ENCODE measurements around the gene ABCB11.
"Not testable (repeated sequence)": the region's sequence is repeated elsewhere in the genome, so short reads cannot be mapped to it uniquely, and the experiment has no call there.

Gene ABCB11

GRCh38 chr2:169031202-169031601, at the start of gene ABCB11:
Gene ABCB11 (minus strand): TSS chr2:169031324. CDS start chr2:169018125, 13,199 bp downstream.
- H3K27ac ChIP-seq, result no peak within 1 kb of the TSS
- DNase-seq (ENCODE audit: low read depth, low spot score), result no peak

DNA sequence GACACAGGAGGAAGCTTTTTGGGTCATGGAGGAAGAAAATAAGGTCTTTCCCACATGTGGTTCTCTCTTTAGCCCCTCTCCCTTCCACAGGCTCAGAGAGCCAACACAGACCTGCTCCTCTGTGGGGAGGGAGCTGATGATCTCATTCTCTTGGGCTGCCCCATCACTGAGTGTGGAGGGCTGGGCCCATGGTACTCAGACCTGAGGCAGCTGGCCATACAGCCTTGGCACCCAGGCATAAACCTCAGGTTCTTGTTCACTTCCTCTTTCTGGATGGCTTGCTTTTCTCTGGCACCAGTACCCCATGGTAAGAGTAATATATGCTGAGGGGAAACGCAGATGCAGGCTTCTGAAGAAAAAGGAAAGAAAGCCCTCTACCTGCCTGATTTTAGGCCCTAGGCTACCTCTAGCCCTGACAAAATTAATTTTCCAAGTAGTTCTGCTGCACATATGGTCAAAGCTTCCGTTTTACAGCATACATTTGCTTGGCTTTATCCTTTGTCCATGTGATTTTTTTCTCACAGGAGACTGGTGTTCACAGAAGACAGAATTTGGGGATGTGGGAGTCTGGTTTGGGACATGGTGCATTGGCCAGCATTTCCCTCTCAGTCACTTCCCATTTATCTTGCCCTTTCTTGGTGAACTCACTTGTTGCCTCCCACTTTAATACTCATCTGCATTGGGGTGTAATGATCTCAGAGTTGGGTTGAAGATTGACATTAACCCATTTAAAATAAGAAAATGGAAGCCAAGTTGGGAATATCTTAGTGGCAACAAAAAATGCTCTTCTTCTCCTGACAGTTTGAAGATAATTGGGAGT, 49.3 kb upstream of the ABCB11 start:
- H3K27ac ChIP-seq, result no peak overlapping the region
- DNase-seq (ENCODE audit: low read depth, low spot score), result no peak

GRCh38 chr2:169077674-169078240, 46.6 kb upstream of the ABCB11 start:
- H3K27ac ChIP-seq, result no peak overlapping the region
- DNase-seq (ENCODE audit: low read depth, low spot score), result no peak

DNA sequence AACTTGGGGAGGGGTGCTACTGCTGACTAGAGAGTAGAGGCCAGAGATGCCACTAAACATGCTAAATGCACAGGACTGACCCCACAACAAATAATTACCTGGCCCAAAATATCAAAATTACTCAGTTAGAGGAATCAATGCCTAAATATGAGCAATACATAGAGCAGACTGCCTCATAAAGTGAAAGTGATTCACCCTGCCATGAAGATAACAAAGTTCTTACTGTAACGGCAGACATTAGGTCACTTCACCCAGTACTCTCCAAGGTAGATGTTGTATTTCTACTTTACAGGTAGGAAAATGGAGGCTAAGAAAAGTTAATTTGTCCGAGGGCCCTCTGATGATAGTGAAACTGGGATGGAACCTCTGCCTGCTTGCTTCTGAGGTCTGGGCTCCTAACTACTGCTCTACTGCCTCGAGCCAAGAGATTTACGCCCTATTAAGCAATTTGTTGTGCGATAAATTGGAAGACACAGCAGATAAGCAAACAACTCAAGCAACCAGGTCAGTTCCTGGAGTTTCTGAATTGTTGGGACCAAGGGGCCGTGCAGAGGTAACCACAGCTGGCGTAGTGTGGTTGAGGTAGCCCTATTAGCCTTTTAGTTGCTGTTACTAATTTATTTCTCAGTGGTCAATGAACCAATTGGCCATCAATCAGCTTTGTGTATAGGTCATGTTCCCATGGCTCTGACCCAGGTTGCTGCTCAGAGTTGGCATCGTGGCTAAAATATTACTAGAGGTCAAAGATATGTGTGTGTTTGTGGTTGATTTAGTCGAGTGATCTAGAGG, 43.0 kb upstream of the ABCB11 start:
- peak; percentile 18 for DNase-seq (ENCODE audit: low read depth, low spot score)
- no peak overlapping the region for H3K27ac ChIP-seq

DNA sequence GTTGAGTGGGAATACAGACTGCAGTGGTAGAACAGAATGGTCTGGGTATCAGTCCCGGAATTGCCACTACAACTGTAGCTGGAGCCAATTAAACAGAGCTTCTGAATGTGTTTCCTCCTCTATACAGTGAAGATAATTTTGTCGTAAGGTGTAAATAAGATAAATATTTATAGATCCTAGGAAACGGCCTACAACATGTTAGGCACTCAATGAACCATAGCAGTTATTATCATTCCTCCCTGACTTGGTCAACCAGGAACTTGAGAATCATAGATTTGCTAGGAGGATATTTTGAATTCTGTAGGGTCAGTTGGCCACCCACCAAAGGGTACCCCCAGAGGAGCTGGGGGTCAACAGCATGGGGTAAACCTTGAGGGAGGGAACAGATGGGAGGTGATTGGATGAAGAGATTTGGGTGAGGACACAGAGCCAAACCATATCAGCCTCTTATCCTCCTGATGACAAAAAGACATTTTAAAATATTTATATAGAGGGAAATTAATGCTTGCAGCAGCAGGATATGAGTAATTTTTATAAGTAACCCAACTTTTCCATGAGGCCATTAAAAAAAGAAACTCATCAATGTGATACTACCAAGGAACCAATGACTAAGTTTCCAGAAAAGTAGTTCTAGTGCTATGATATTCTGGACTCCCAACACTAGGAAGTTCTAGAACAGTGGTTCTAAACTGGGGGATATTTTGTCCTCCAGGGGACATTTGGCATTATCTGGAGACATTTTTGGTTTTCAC, 42.3 kb upstream of the ABCB11 start:
- DNase-seq (ENCODE audit: low read depth, low spot score), result no peak

GRCh38 chr2:169072163-169072925, 41.2 kb upstream of the ABCB11 start:
- no peak overlapping the region for H3K27ac ChIP-seq
- no peak for DNase-seq (ENCODE audit: low read depth, low spot score)

More for the DNA sequence above, 42.3 kb upstream of the ABCB11 start:
- H3K27ac ChIP-seq, result no peak overlapping the region

DNA sequence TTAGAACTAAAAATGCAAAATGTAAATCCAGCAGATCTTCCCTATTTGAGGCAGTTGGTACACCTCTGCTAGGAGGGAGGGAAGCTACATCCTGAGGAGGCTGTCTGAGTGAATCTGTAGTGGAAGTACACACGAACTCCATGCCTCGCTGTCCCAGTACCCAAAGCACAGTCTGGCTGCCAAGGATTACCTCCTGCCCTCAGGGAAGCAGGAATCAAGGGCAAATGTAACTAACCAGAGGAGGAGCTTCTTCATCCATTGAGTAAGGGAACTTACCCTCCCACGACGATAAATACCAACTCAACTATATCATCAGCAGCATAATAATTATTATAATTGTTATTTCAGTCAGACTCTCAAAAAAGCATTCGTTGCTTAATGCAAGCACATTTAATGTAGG, 40.3 kb upstream of the ABCB11 start:
- no peak overlapping the region for H3K27ac ChIP-seq
- DNase-seq (ENCODE audit: low read depth, low spot score), result no peak

DNA sequence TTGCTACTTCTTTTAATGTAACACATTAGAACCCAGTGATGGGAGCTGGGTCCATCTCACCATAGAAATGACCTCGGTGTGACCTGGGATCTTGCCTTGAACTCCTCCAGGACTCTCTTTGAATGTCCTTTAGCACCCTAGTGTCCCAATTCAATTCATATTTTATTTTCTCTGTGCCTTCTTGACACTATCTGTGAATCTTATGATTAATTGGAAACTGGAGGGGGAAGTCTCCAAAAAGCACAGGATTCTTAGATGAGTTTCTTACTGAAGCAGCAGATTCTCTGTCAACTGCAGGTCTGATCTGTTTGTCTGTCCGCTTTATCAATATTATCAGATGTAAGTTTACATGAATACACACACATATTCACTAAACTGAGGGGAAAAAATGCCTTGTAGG, 38.7 kb upstream of the ABCB11 start:
- no peak for DNase-seq (ENCODE audit: low read depth, low spot score)
- H3K27ac ChIP-seq, result no peak overlapping the region

DNA sequence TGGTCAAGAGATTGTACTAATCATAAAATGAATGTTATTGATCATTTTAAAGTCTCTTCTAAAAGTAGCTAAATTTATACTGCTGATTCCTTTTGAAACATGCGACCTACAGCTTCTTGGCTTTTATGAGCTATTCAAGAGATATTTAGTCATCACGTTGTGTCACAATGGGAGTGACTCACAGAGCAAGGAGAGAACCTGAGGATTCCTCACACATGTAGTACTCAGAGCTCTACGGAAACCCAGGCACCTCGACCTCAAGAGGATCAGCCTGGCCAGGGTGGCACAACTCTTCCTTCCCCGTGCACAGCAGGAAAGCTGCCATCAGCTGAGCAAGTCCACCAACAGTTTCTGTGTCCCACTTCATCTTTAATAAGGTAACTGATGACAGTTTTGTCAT, 38.2 kb upstream of the ABCB11 start, which contains the start of gene DHRS9:
Gene DHRS9, plus strand, starts transcription at position 223 of the 400 bp plus-strand sequence. CDS start 12,019 bp downstream, outside the sequence.
- DNase-seq (ENCODE audit: low read depth, low spot score), result peak; percentile 86
- no peak within 1 kb of the TSS for H3K27ac ChIP-seq

GRCh38 chr2:169066897-169067296, 35.8 kb upstream of the ABCB11 start:
- H3K27ac ChIP-seq, result no peak overlapping the region
- DNase-seq (ENCODE audit: low read depth, low spot score), result no peak

- H3K27ac ChIP-seq, result no peak overlapping the region
Measured at GRCh38 chr2:169065864-169066517, 34.9 kb upstream of the ABCB11 start.

GRCh38 chr2:169065422-169065821, 34.3 kb upstream of the ABCB11 start:
- H3K27ac ChIP-seq, result no peak overlapping the region
- DNase-seq (ENCODE audit: low read depth, low spot score), result no peak

More at GRCh38 chr2:169065864-169066517, 34.9 kb upstream of the ABCB11 start:
- DNase-seq (ENCODE audit: low read depth, low spot score), result no peak

- not testable (repeated sequence) for H3K27ac ChIP-seq; DNase-seq (ENCODE audit: low read depth, low spot score)
Measured at GRCh38 chr2:169064199-169064598, 33.1 kb upstream of the ABCB11 start.

DNA sequence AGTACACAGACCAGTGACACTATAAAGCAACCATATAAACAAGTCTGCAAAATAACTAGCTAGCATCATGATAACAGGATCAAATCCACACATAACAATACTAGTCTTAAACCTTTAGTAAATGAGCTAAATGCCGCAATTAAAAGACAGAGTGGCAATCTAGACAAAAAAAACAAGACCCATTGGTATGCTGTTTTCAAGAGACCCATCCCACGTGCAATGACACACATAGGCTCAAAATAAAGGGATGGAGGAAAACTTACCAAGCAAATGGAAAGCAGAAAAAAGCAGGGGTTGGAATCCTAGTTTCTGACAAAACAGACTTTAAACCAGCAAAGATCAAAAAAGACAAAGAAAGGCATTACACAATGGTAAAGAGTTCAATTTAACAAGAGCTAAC, 23.5 kb upstream of the ABCB11 start:
- not testable (repeated sequence) for H3K27ac ChIP-seq; DNase-seq (ENCODE audit: low read depth, low spot score)

DNA sequence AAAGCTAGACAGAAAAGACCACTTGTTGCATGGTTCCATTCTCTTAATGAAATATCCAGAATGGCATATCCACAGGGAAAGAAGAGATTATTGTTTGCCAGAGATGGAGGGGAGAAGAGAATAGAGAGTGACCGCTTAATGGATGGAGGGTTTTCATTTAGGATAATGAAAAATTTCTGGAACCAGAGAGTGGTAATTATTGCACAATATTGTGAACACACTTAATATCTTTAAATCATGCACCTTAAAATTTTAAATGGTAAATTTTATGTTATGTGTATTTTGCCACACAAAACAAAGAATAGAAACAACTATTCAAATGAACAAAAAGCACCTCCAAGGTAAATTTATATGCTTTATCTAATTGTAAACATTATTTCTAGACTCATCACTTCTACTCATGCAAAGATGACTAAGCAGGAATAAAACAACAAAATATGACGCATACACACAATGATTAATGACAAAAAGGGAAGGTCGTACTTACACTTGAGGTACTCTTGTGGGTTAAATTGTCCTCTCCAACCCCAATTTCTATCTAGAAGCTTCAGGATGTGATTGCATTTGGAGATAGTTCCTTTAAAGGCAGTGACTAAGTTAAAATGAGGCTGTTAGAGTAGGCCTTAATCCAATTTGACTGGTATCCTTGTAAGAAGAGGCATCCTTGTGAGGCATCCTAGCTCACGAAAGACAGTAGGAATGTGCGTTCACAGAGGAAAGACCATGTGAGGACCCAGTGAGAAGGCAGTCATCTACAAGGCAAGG, 19.5 kb upstream of the ABCB11 start:
- DNase-seq (ENCODE audit: low read depth, low spot score), result peak; percentile 56
- H3K27ac ChIP-seq, result no peak overlapping the region

DNA sequence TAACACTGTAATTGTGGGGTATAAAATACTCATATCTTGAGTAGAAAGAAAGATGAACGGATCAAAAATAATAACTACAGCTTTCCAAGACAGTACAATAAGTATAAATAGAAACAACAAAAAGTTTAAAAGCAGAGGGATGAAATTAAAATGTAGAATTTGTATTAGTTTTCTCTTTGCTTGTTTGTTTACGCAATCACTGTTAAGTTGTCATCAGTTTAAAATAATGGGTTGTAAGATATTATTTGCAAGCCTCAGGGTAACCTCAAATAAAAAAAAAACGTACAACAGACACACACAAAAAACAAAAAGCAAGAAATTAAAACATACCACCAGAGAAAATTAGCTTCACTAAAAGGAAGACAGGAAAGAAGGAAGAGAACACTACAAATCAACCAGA, 18.0 kb upstream of the ABCB11 start:
- DNase-seq (ENCODE audit: low read depth, low spot score), result no peak
- H3K27ac ChIP-seq, result no peak overlapping the region

- H3K27ac ChIP-seq, result peak overlapping the region; percentile 60
- DNase-seq (ENCODE audit: low read depth, low spot score), result no peak
Measured at GRCh38 chr2:169047256-169048250, 16.4 kb upstream of the ABCB11 start.
